ENCODE results near the gene B4GALT6.

The B4GALT6 gene

GRCh38 chr18:31688606-31689005 is 4.2 kb upstream of the B4GALT6 start:
- Histone ChIP-seq H2BK120ac (ENCODE audit: low read depth, low read length) (no peak overlapping the region), H3K27ac (ENCODE audit: low read length, poor library complexity, severe bottlenecking) (no peak overlapping the region), H4K91ac (ENCODE audit: low read length) (no peak overlapping the region), H3K9me3 (ENCODE audit: control insufficient read depth, low read length) (no peaks in the 10 kb centered on the region), H3K27me3 (ENCODE audit: control insufficient read depth in 1 of 2, insufficient read depth in 1 of 2, low read length in 2 of 2) (no peaks in the 10 kb centered on the region), H3K14ac (ENCODE audit: low read length in 2 of 2) (no peak overlapping the region), H2AFZ (ENCODE audit: low read depth, low read length) (no peak overlapping the region), H3K23ac (ENCODE audit: low read length in 2 of 2) (no peak overlapping the region), H3K4ac (ENCODE audit: low read depth in 1 of 2, low read length in 2 of 2) (no peak overlapping the region), H2AK5ac (ENCODE audit: low read length, severe bottlenecking) (no peak overlapping the region), H4K8ac (ENCODE audit: low read length) (no peak overlapping the region), H2BK15ac (ENCODE audit: low read depth, poor library complexity, severe bottlenecking) (no peak overlapping the region), H2BK12ac (ENCODE audit: low read length in 2 of 2) (no peak overlapping the region), H3K36me3 (ENCODE audit: control insufficient read depth in 1 of 2, insufficient read depth in 2 of 2, low read depth in 1 of 2, low read length in 2 of 2) (no peaks in the 10 kb centered on the region), H3K18ac (ENCODE audit: low read depth in 1 of 2, low read length in 2 of 2) (no peak overlapping the region), H3K79me1 (replicated peaks; ENCODE audit: low read length, poor library complexity, severe bottlenecking) (no peaks in the 10 kb centered on the region), H3K4me1 (ENCODE audit: control insufficient read depth, insufficient read depth, low read depth, low read length) (peaks cover 3% of the 10 kb centered on the region), H2BK5ac (ENCODE audit: low read depth, low read length, poor library complexity, severe bottlenecking) (no peak overlapping the region), H3K4me3 (ENCODE audit: insufficient read depth in 1 of 2, low read depth in 1 of 2, low read length in 2 of 2) (no peak overlapping the region), H3K4me2 (ENCODE audit: low read length, poor library complexity, severe bottlenecking) (no peak overlapping the region), H3K9ac (ENCODE audit: low read length) (no peak overlapping the region)
- DNase-seq = no peak
- no CpG with 5 or more reads among the region's 2 CpGs for WGBS

GRCh38 chr18:31686986-31687928 is 2.9 kb upstream of the B4GALT6 start:
- no peak overlapping the region for H2BK5ac ChIP-seq (ENCODE audit: low read depth, low read length, poor library complexity, severe bottlenecking)
- no peak overlapping the region for H3K23ac ChIP-seq (ENCODE audit: low read length in 2 of 2)
- no peak overlapping the region for H3K4me2 ChIP-seq (ENCODE audit: low read length, poor library complexity, severe bottlenecking)
- H3K4me1 ChIP-seq (ENCODE audit: control insufficient read depth, insufficient read depth, low read depth, low read length) = peaks cover 3% of the 10 kb centered on the region
- no peak overlapping the region for H2AFZ ChIP-seq (ENCODE audit: low read depth, low read length)
- H3K36me3 ChIP-seq (ENCODE audit: control insufficient read depth in 1 of 2, insufficient read depth in 2 of 2, low read depth in 1 of 2, low read length in 2 of 2) = no peaks in the 10 kb centered on the region
- no peak overlapping the region for H3K14ac ChIP-seq (ENCODE audit: low read length in 2 of 2)
- no peak overlapping the region for H2AK5ac ChIP-seq (ENCODE audit: low read length, severe bottlenecking)
- H2BK15ac ChIP-seq (ENCODE audit: low read depth, poor library complexity, severe bottlenecking) = no peak overlapping the region
- no peak overlapping the region for H4K8ac ChIP-seq (ENCODE audit: low read length)
- no peak overlapping the region for H2BK12ac ChIP-seq (ENCODE audit: low read length in 2 of 2)
- no peak overlapping the region for H3K27ac ChIP-seq (ENCODE audit: low read length, poor library complexity, severe bottlenecking)
- H3K4me3 ChIP-seq (ENCODE audit: insufficient read depth in 1 of 2, low read depth in 1 of 2, low read length in 2 of 2) = no peak overlapping the region
- H4K91ac ChIP-seq (ENCODE audit: low read length) = no peak overlapping the region
- H3K4ac ChIP-seq (ENCODE audit: low read depth in 1 of 2, low read length in 2 of 2) = no peak overlapping the region
- no peak overlapping the region for H3K18ac ChIP-seq (ENCODE audit: low read depth in 1 of 2, low read length in 2 of 2)
- no peaks in the 10 kb centered on the region for H3K79me1 ChIP-seq (replicated peaks; ENCODE audit: low read length, poor library complexity, severe bottlenecking)
- no peak overlapping the region for H3K9ac ChIP-seq (ENCODE audit: low read length)
- no peaks in the 10 kb centered on the region for H3K27me3 ChIP-seq (ENCODE audit: control insufficient read depth in 1 of 2, insufficient read depth in 1 of 2, low read length in 2 of 2)
- DNase-seq = no peak
- 65% methylated on average over 4 of the region's 6 CpGs for WGBS
- H3K9me3 ChIP-seq (ENCODE audit: control insufficient read depth, low read length) = no peaks in the 10 kb centered on the region
- no peak overlapping the region for H2BK120ac ChIP-seq (ENCODE audit: low read depth, low read length)

DNA sequence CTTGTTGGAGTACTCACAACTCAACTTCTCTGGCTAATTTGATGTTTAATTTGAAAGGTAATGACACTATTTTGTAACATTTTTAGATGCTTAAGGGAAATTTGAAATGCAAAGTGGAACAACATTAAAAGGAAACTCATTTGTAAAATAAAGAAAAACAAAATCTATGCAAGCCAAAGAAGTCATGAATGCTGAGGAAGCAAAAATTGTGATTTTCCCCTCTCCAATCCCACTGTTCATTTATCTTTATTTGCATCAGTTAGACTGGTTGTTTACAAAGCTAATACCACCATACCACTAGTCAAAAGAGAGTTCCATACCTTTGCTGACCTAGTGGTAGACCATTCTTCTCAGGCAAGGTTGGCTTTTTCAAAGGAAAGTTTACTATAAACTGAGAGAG is 2.2 kb upstream of the B4GALT6 start:
- Histone ChIP-seq H2BK5ac (ENCODE audit: low read depth, low read length, poor library complexity, severe bottlenecking) (no peak overlapping the region), H2AFZ (ENCODE audit: low read depth, low read length) (no peak overlapping the region), H2AK5ac (ENCODE audit: low read length, severe bottlenecking) (no peak overlapping the region), H3K18ac (ENCODE audit: low read depth in 1 of 2, low read length in 2 of 2) (no peak overlapping the region), H3K14ac (ENCODE audit: low read length in 2 of 2) (no peak overlapping the region), H3K4me2 (ENCODE audit: low read length, poor library complexity, severe bottlenecking) (no peak overlapping the region), H3K27me3 (ENCODE audit: control insufficient read depth in 1 of 2, insufficient read depth in 1 of 2, low read length in 2 of 2) (no peaks in the 10 kb centered on the region), H3K23ac (ENCODE audit: low read length in 2 of 2) (no peak overlapping the region), H3K4ac (ENCODE audit: low read depth in 1 of 2, low read length in 2 of 2) (no peak overlapping the region), H3K9me3 (ENCODE audit: control insufficient read depth, low read length) (no peaks in the 10 kb centered on the region), H2BK120ac (ENCODE audit: low read depth, low read length) (no peak overlapping the region), H3K79me1 (replicated peaks; ENCODE audit: low read length, poor library complexity, severe bottlenecking) (no peaks in the 10 kb centered on the region), H3K9ac (ENCODE audit: low read length) (no peak overlapping the region), H2BK12ac (ENCODE audit: low read length in 2 of 2) (no peak overlapping the region), H3K27ac (ENCODE audit: low read length, poor library complexity, severe bottlenecking) (no peak overlapping the region), H4K8ac (ENCODE audit: low read length) (no peak overlapping the region), H4K91ac (ENCODE audit: low read length) (no peak overlapping the region), H3K4me1 (ENCODE audit: control insufficient read depth, insufficient read depth, low read depth, low read length) (peaks cover 3% of the 10 kb centered on the region), H3K4me3 (ENCODE audit: insufficient read depth in 1 of 2, low read depth in 1 of 2, low read length in 2 of 2) (no peak overlapping the region), H3K36me3 (ENCODE audit: control insufficient read depth in 1 of 2, insufficient read depth in 2 of 2, low read depth in 1 of 2, low read length in 2 of 2) (no peaks in the 10 kb centered on the region), H2BK15ac (ENCODE audit: low read depth, poor library complexity, severe bottlenecking) (no peak overlapping the region)
- no peak for DNase-seq

DNA sequence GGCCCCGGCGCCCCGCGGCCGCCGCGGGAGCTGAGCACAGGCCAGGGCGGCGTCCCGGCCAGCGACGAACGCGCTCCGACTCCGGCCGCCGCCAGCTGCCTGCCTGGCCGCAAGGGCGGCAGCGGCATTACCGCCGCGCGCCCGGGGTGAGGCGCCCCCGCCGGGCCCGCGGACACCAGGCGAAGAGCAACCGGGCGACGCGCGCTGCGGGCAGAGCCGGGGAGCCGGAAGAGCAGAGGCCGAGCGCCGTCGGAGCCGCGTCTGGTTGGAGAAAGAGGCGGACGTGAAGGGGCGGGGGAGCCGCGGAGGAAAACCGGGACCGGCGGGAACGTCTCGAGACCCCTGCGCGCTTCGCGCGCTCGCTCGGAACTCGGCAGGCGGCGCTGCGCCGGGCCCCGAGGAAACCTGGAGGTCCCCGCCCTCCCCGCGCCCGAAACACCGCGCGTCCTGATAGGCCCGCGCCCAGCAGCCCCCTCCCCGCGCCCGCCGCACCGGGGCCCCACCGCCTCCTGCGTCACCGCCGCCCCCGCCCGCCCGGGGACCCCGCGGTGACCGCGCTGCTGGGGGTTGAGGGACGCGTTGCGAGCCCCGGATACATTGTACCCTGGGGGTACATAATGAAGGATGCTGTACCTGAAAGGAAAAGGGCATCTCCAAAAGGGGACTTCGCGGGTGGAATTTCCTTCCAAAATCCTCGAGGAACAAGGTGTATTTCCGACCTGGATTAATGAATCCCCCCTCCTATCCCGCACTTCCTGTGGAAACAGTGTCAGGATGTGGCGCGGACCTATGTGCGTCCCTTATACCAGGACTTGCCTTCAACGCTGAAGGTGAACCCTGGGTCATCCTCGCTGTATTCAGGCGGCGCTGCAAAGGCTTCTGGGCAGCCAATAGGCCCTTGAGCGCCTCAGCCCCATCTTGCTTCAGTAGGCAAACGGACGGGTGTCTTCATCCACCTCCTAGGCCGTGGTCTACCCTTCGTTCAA is 1.0 kb upstream of the B4GALT6 start:
- Histone ChIP-seq H3K18ac (ENCODE audit: low read depth in 1 of 2, low read length in 2 of 2) (peak overlapping the region; percentile 70 to 73), H2BK12ac (ENCODE audit: low read length in 2 of 2) (no peak overlapping the region), H3K9me3 (ENCODE audit: control insufficient read depth, low read length) (no peaks in the 10 kb centered on the region), H4K91ac (ENCODE audit: low read length) (peak overlapping the region; percentile 82), H3K4me3 (ENCODE audit: insufficient read depth in 1 of 2, low read depth in 1 of 2, low read length in 2 of 2) (peak overlapping the region; percentile 77 to 84), H3K4me2 (ENCODE audit: low read length, poor library complexity, severe bottlenecking) (peak overlapping the region; percentile 99), H4K8ac (ENCODE audit: low read length) (peak overlapping the region; percentile 93), H3K9ac (ENCODE audit: low read length) (peak overlapping the region; percentile 89), H3K27me3 (ENCODE audit: control insufficient read depth in 1 of 2, insufficient read depth in 1 of 2, low read length in 2 of 2) (no peaks in the 10 kb centered on the region), H3K27ac (ENCODE audit: low read length, poor library complexity, severe bottlenecking) (no peak overlapping the region), H3K14ac (ENCODE audit: low read length in 2 of 2) (peak overlapping the region in 1 of 2 experiments; percentile 17), H3K4ac (ENCODE audit: low read depth in 1 of 2, low read length in 2 of 2) (peak overlapping the region in 1 of 2 experiments; percentile 30), H2AK5ac (ENCODE audit: low read length, severe bottlenecking) (no peak overlapping the region), H2BK5ac (ENCODE audit: low read depth, low read length, poor library complexity, severe bottlenecking) (peak overlapping the region; percentile 31), H2BK15ac (ENCODE audit: low read depth, poor library complexity, severe bottlenecking) (peak overlapping the region; percentile 23), H3K36me3 (ENCODE audit: control insufficient read depth in 1 of 2, insufficient read depth in 2 of 2, low read depth in 1 of 2, low read length in 2 of 2) (no peaks in the 10 kb centered on the region), H3K79me1 (replicated peaks; ENCODE audit: low read length, poor library complexity, severe bottlenecking) (peaks cover 10% of the 10 kb centered on the region), H2BK120ac (ENCODE audit: low read depth, low read length) (peak overlapping the region; percentile 49), H2AFZ (ENCODE audit: low read depth, low read length) (peak overlapping the region; percentile 75), H3K4me1 (ENCODE audit: control insufficient read depth, insufficient read depth, low read depth, low read length) (peaks cover 3% of the 10 kb centered on the region), H3K23ac (ENCODE audit: low read length in 2 of 2) (no peak overlapping the region)
- DNase-seq = peak; percentile 87
- 2% methylated on average over 78 of the region's 115 CpGs for WGBS
